ENCODE results near the gene GLS. TPM values are rescaled to one million over a fixed set of nuclear protein-coding genes. Genes with fewer than 3 reads are reported as not detected.

GLS gene
- total and polyA plus RNA-seq, 2 donors (not counting 1 experiment from before 2014, with no cell fraction given) = 32.5 to 195 TPM

DNA sequence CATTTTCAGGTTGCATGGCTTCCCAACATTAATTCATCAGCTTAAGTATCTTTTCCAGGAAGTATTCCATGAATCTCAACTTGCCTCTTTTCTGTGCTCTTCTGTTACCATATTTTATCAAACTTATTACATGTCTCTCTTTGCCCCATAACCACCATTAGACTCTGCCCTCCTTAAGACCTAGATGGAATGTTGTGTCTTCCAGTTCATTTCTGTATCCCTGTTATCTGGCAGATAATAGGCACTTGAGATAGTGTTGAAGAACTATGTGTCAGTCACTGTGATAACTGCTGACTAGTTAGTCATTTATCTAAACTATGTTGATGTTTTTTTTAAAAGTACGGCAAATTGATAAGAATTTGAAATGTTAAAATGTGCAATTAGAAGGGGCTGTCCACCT, 41.8 kb downstream of the GLS start:
- Histone ChIP-seq H3K79me2 (ENCODE audit: control insufficient read depth, insufficient read depth, low read length) (peaks cover 6% of the 10 kb centered on the region), H3K27me3 (replicated peaks in 1 of 4; ENCODE audit: control extremely low read depth in 1 of 4, control insufficient read depth in 3 of 4, insufficient read depth in 4 of 4, low read length in 3 of 4) (no peaks in the 10 kb centered on the region), H3K9me3 (ENCODE audit: control extremely low read depth in 1 of 3, control insufficient read depth in 2 of 3, insufficient read depth in 1 of 3, low read length in 2 of 3) (no peaks in the 10 kb centered on the region), H3K4me2 (replicated peaks; ENCODE audit: low read depth, low read length, poor library complexity, severe bottlenecking) (no peak overlapping the region), H3K4me1 (ENCODE audit: control insufficient read depth in 2 of 2, insufficient read depth in 2 of 2, low read length in 2 of 2) (no peaks in the 10 kb centered on the region), H3K9ac (ENCODE audit: low read length) (no peak overlapping the region), H4K20me1 (ENCODE audit: control insufficient read depth, insufficient read depth, low read length, poor library complexity, severe bottlenecking) (peaks cover 11% of the 10 kb centered on the region), H3K27ac (ENCODE audit: low read length in 2 of 2) (no peak overlapping the region), H3K36me3 (replicated peaks in 1 of 2; ENCODE audit: control extremely low read depth in 1 of 2, control insufficient read depth in 1 of 2, extremely low read depth in 1 of 2, insufficient read depth in 2 of 2, low read length in 1 of 2) (peaks cover 19 to 65% of the 10 kb centered on the region in 2 experiments), H3K4me3 (ENCODE audit: control extremely low read depth in 1 of 5, extremely low read depth in 1 of 5, insufficient read depth in 1 of 5, low read depth in 2 of 5, low read length in 4 of 5) (no peak overlapping the region), H2AFZ (ENCODE audit: insufficient read depth, low read depth, low read length, poor library complexity, severe bottlenecking) (no peak overlapping the region)
- CTCF ChIA-PET = no interaction called here
- WGBS (ENCODE audit: insufficient coverage) = no CpG with 5 or more reads among the region's 1 CpG
- POLR2A ChIA-PET = no interaction called here
- no peaks in the 10 kb centered on the region for H3K4me1 Mint-ChIP-seq
- intact Hi-C loops (cut with micrococcal nuclease) = no loop called here
- H3K9me3 Mint-ChIP-seq (ENCODE audit: insufficient read depth) = no peaks in the 10 kb centered on the region
- DNase-seq = no peak
- ATAC-seq (ENCODE audit: low read depth) = no peak
- no peak overlapping the region for H3K4me3 Mint-ChIP-seq
- H3K27me3 Mint-ChIP-seq = no peaks in the 10 kb centered on the region
- H3K27ac Mint-ChIP-seq = no peak overlapping the region
- TF ChIP-seq CTCF (IDR thresholded peaks at IDR 0.05) = no peak
- TF ChIP-seq EZH2 (IDR thresholded peaks at IDR 0.05; ENCODE audit: borderline replicate concordance, insufficient read depth, low read depth, low read length, poor library complexity, severe bottlenecking) = no peak

- Histone ChIP-seq H3K79me2 (ENCODE audit: control insufficient read depth, insufficient read depth, low read length) (peaks cover 6% of the 10 kb centered on the region), H3K9ac (ENCODE audit: low read length) (no peak overlapping the region), H3K4me2 (replicated peaks; ENCODE audit: low read depth, low read length, poor library complexity, severe bottlenecking) (no peak overlapping the region), H3K27ac (ENCODE audit: low read length in 2 of 2) (no peak overlapping the region), H3K27me3 (replicated peaks in 1 of 4; ENCODE audit: control extremely low read depth in 1 of 4, control insufficient read depth in 3 of 4, insufficient read depth in 4 of 4, low read length in 3 of 4) (no peaks in the 10 kb centered on the region), H3K4me3 (ENCODE audit: control extremely low read depth in 1 of 5, extremely low read depth in 1 of 5, insufficient read depth in 1 of 5, low read depth in 2 of 5, low read length in 4 of 5) (no peak overlapping the region), H3K9me3 (ENCODE audit: control extremely low read depth in 1 of 3, control insufficient read depth in 2 of 3, insufficient read depth in 1 of 3, low read length in 2 of 3) (no peaks in the 10 kb centered on the region), H4K20me1 (ENCODE audit: control insufficient read depth, insufficient read depth, low read length, poor library complexity, severe bottlenecking) (peaks cover 6% of the 10 kb centered on the region), H2AFZ (ENCODE audit: insufficient read depth, low read depth, low read length, poor library complexity, severe bottlenecking) (no peak overlapping the region), H3K36me3 (replicated peaks in 1 of 2; ENCODE audit: control extremely low read depth in 1 of 2, control insufficient read depth in 1 of 2, extremely low read depth in 1 of 2, insufficient read depth in 2 of 2, low read length in 1 of 2) (peaks cover 19 to 59% of the 10 kb centered on the region in 2 experiments), H3K4me1 (ENCODE audit: control insufficient read depth in 2 of 2, insufficient read depth in 2 of 2, low read length in 2 of 2) (no peaks in the 10 kb centered on the region)
- H3K27me3 Mint-ChIP-seq = no peaks in the 10 kb centered on the region
- WGBS (ENCODE audit: insufficient coverage) = 100% methylated on average over 2 of the region's 2 CpGs
- no peaks in the 10 kb centered on the region for H3K9me3 Mint-ChIP-seq (ENCODE audit: insufficient read depth)
- ATAC-seq (ENCODE audit: low read depth) = no peak
- no peak overlapping the region for H3K4me3 Mint-ChIP-seq
- DNase-seq = no peak
- no peaks in the 10 kb centered on the region for H3K4me1 Mint-ChIP-seq
- intact Hi-C loops (cut with micrococcal nuclease) = loop anchor here (1.0 kb wide), 1 partner anchor 9 kb away; no protein-coding TSS in a partner anchor
- ChIA-PET CTCF (interaction anchor here (0.6 kb wide), 1 partner anchor 612 kb away, joined by 3 read pairs; no protein-coding TSS in a partner anchor), POLR2A (no interaction called here)
- TF ChIP-seq CTCF (IDR thresholded peaks at IDR 0.05) = no peak
- no peak for TF ChIP-seq EZH2 (IDR thresholded peaks at IDR 0.05; ENCODE audit: borderline replicate concordance, insufficient read depth, low read depth, low read length, poor library complexity, severe bottlenecking)
- no peak overlapping the region for H3K27ac Mint-ChIP-seq
These were observed 46.7 kb downstream of the GLS start for GRCh38 chr2:190927301-190927700.
